H1 (cell line): ENCODE results near the gene OSBP2. TPM values are rescaled to one million over a fixed set of nuclear protein-coding genes. Genes with fewer than 3 reads are reported as not detected.
"Not testable (repeated sequence)": the region's sequence is repeated elsewhere in the genome, so short reads cannot be mapped to it uniquely, and the experiment has no call there.

Experiments
- CTCF ChIA-PET: fragments of 300-600 bp; sonication (Branson Sonifier 250); formaldehyde crosslinking; loops from one replicate; lab custom pipeline; 2021; ENCODE audit not compliant: partially characterized antibody; lab: Charles Lee
- POLR2A ChIA-PET: fragments of 300-600 bp; sonication (Branson Sonifier 250); formaldehyde crosslinking; loops from one replicate; lab custom pipeline; 2021; ENCODE audit warnings: inconsistent platforms; ENCODE audit not compliant: partially characterized antibody; lab: Charles Lee
- DNase-seq, 2 experiments: peaks; one replicate each; pipeline versions ENCODE4 v3.0.0 to v3.0.0-alpha.2; 2010 to 2022; ENCODE audit warnings: low spot score in 2 of 2, low read depth in 1 of 2, mixed read lengths in 1 of 2
- FAIRE-seq: peaks from 2 replicates; lab custom pipeline; 2011; peaks lifted over from hg19 to GRCh38; lab: Jason Lieb, UNC
- H2AFZ ChIP-seq: 2 replicates; pipeline ENCODE4 v1.8.1; 2012; ENCODE audit warnings: low read length, inconsistent platforms
- H2AK5ac ChIP-seq: 2 replicates; pipeline ENCODE4 v1.6.1; 2013; ENCODE audit warnings: low read depth, low read length
- H2BK120ac ChIP-seq: replicated peaks from 2 replicates; pipeline ENCODE3; 2013; ENCODE audit warnings: low read depth, low read length, inconsistent platforms
- H2BK12ac ChIP-seq: 2 replicates; pipeline ENCODE4 v1.6.1; 2013; ENCODE audit warnings: low read depth, low read length
- H2BK15ac ChIP-seq: 2 replicates; pipeline ENCODE4 v1.6.1; 2013; ENCODE audit warnings: low read length
- H2BK20ac ChIP-seq: 2 replicates; pipeline ENCODE4 v1.6.1; 2013; ENCODE audit warnings: low read length
- H2BK5ac ChIP-seq: 2 replicates; pipeline ENCODE4 v1.6.1; 2013; ENCODE audit warnings: low read depth, low read length
- H3K14ac ChIP-seq: 2 replicates; pipeline ENCODE4 v1.6.1; 2013; ENCODE audit warnings: inconsistent platforms; ENCODE audit not compliant: insufficient read length
- H3K18ac ChIP-seq: 2 replicates; pipeline ENCODE4 v1.6.1; 2013; ENCODE audit warnings: low read length; ENCODE audit errors: extremely low read depth
- H3K23ac ChIP-seq: 2 replicates; pipeline ENCODE4 v1.6.1; 2013; ENCODE audit warnings: inconsistent platforms; ENCODE audit not compliant: insufficient read length
- H3K23me2 ChIP-seq: 2 replicates; pipeline ENCODE4 v1.6.1; 2013; ENCODE audit warnings: low read depth, low read length
- H3K27ac ChIP-seq: 2 replicates; pipeline ENCODE4 v1.6.1; 2011; ENCODE audit warnings: low read depth, low read length, inconsistent platforms
- H3K27me3 ChIP-seq, 4 experiments: replicated peaks in 1 of 4; 1 replicate in 1 of 4; 2 replicates in 3 of 4; pipeline versions ENCODE4 v1.6.1 to v1.8.1; 2011 to 2013; ENCODE audit warnings: low read length in 3 of 4, mild to moderate bottlenecking in 3 of 4, inconsistent platforms in 2 of 4, mixed read lengths in 2 of 4, moderate library complexity in 1 of 4; ENCODE audit not compliant: control insufficient read depth in 3 of 4, insufficient read depth in 3 of 4; ENCODE audit errors: extremely low read depth in 1 of 4
- H3K36me3 ChIP-seq, 4 experiments: 2 replicates each; pipeline versions ENCODE4 v1.6.1 to v1.8.1; 2011 to 2013; ENCODE audit warnings: mild to moderate bottlenecking in 4 of 4, low read length in 3 of 4, moderate library complexity in 2 of 4, control low read depth in 1 of 4, inconsistent platforms in 1 of 4; ENCODE audit not compliant: insufficient read depth in 4 of 4, control insufficient read depth in 2 of 4
- H3K4ac ChIP-seq: replicated peaks from 2 replicates; pipeline ENCODE3; 2013; ENCODE audit warnings: low read length, low read depth, mixed read lengths, inconsistent platforms; ENCODE audit not compliant: insufficient read length
- H3K4me1 ChIP-seq, 4 experiments: replicated peaks in 1 of 4; 1 replicate in 1 of 4; 2 replicates in 3 of 4; pipeline versions ENCODE4 v1.6.1 to v1.8.1; 2011 to 2013; ENCODE audit warnings: low read length in 3 of 4, inconsistent platforms in 2 of 4, mixed read lengths in 1 of 4; ENCODE audit not compliant: insufficient read depth in 4 of 4, control insufficient read depth in 3 of 4
- H3K4me2 ChIP-seq, 2 experiments: 2 replicates each; pipeline versions ENCODE4 v1.6.1 to v1.8.1; 2011 to 2013; ENCODE audit warnings: low read depth in 2 of 2, low read length in 2 of 2, control low read depth in 1 of 2, inconsistent platforms in 1 of 2, mild to moderate bottlenecking in 1 of 2; ENCODE audit not compliant: insufficient read depth in 1 of 2
- H3K4me3 ChIP-seq, 4 experiments: fragments of 200-600, 300-600 bp in 1 of 4; sonication (generic), shearing (Covaris generic), sonication (Bioruptor Twin) in 1 of 4; 2 replicates each; pipeline versions ENCODE4 v1.5.1 to v1.8.1; 2011 to 2016; ENCODE audit warnings: low read length in 4 of 4, low read depth in 3 of 4, control low read depth in 2 of 4, inconsistent platforms in 2 of 4, mild to moderate bottlenecking in 2 of 4, mixed read lengths in 1 of 4, moderate library complexity in 1 of 4; ENCODE audit not compliant: insufficient read depth in 2 of 4; ENCODE audit errors: extremely low read depth in 1 of 4
- H3K56ac ChIP-seq: replicated peaks from 2 replicates; pipeline ENCODE3; 2013; ENCODE audit warnings: low read depth, mild to moderate bottlenecking, mixed read lengths, low read length, inconsistent platforms; ENCODE audit not compliant: insufficient read length
- H3K79me1 ChIP-seq: 2 replicates; pipeline ENCODE4 v1.6.1; 2013; ENCODE audit warnings: low read depth, low read length, control low read depth
- H3K79me2 ChIP-seq, 2 experiments: 2 replicates each; pipeline versions ENCODE4 v1.6.1 to v1.8.1; 2012 to 2013; ENCODE audit warnings: low read length in 2 of 2, mild to moderate bottlenecking in 2 of 2, inconsistent platforms in 1 of 2; ENCODE audit not compliant: insufficient read depth in 2 of 2, control insufficient read depth in 1 of 2
- H3K9ac ChIP-seq, 4 experiments: replicated peaks in 1 of 4; 1 replicate in 1 of 4; 2 replicates in 3 of 4; pipeline versions ENCODE4 v1.6.1 to v1.8.1; 2011 to 2013; ENCODE audit warnings: low read depth in 3 of 4, low read length in 3 of 4, control low read depth in 2 of 4, mild to moderate bottlenecking in 2 of 4, moderate library complexity in 2 of 4, inconsistent platforms in 1 of 4; ENCODE audit errors: extremely low read depth in 1 of 4
- H3K9me3 ChIP-seq, 2 experiments: 2 replicates each; pipeline versions ENCODE4 v1.6.1 to v1.8.1; 2012 to 2013; ENCODE audit warnings: mild to moderate bottlenecking in 2 of 2, moderate library complexity in 2 of 2, control low read depth in 1 of 2, inconsistent platforms in 1 of 2, low read depth in 1 of 2, low read length in 1 of 2, mixed read lengths in 1 of 2; ENCODE audit not compliant: insufficient read depth in 2 of 2
- H4K20me1 ChIP-seq, 2 experiments: replicated peaks in 1 of 2; 2 replicates each; pipeline versions ENCODE3 to v1.8.1; 2011 to 2013; ENCODE audit warnings: inconsistent platforms in 2 of 2, low read length in 2 of 2, mild to moderate bottlenecking in 1 of 2; ENCODE audit not compliant: insufficient read depth in 2 of 2, control insufficient read depth in 1 of 2
- H4K5ac ChIP-seq: 2 replicates; pipeline ENCODE4 v1.6.1; 2013; ENCODE audit warnings: low read length, low read depth, mixed read lengths, inconsistent platforms; ENCODE audit not compliant: insufficient read length
- H4K8ac ChIP-seq: 2 replicates; pipeline ENCODE4 v1.8.0; 2013; ENCODE audit warnings: mild to moderate bottlenecking, moderate library complexity, low read length, inconsistent platforms; ENCODE audit not compliant: insufficient read depth; ENCODE audit errors: extremely low read depth
- H4K91ac ChIP-seq: replicated peaks from 2 replicates; pipeline ENCODE3; 2013; ENCODE audit warnings: low read length, mixed read lengths, inconsistent platforms; ENCODE audit not compliant: insufficient read length
- WGBS, 2 experiments: shearing (Covaris generic) in 1 of 2; methylation state at CpG; one replicate each; pipeline versions ENCODE4 v1.1.6 to v1.1.7; 2013 to 2015; ENCODE audit warnings: low lambda C conversion rate in 2 of 2, mixed read lengths in 2 of 2, inconsistent platforms in 1 of 2, low coverage in 1 of 2, missing lambda C conversion rate in 1 of 2; ENCODE audit not compliant: insufficient replicate concordance in 2 of 2, insufficient coverage in 1 of 2, insufficient read length in 1 of 2; ENCODE audit errors: extremely low coverage in 1 of 2, missing lambda C conversion rate in 1 of 2; 5-methylcytosine and 5-hydroxymethylcytosine counted together
- polyA plus RNA-seq, 7 experiments: library from polyadenylated mRNA; depleted of rRNA in 3 of 7; stranded (reverse) in 5 of 7; unstranded in 2 of 7; fragments of >200 nt in 5 of 7; fragments of 200-250 nt in 2 of 7; gene quantifications; 1 replicate in 5 of 7; 2 replicates in 1 of 7; 4 replicates in 1 of 7; pipeline versions ENCODE4 v1.2.1 to v1.2.3, GENCODE V29; 2011 to 2013; ENCODE audit warnings: missing spikeins in 2 of 7, mixed read lengths in 2 of 7
- total RNA-seq: library from RNA; stranded (reverse); fragmentation: NEBNext Ultra II Directional; extraction: Animal tissue kit (Norgen Biotek cat#: 25700); gene quantifications from 2 replicates; pipeline ENCODE4 v1.2.1, GENCODE V29; 2021

Gene OSBP2
- total and polyA plus RNA-seq, 2 of the 8 experiments (the other 6 are each of a cell fraction or from before 2014, with no cell fraction given), result 3.4 to 3.7 TPM

- CTCF ChIA-PET, H2AFZ ChIP-seq, H2BK12ac ChIP-seq: not testable (repeated sequence)
These were observed 18.1 kb upstream of the OSBP2 start for GRCh38 chr22:30676565-30676964.

More at GRCh38 chr22:30676565-30676964, 18.1 kb upstream of the OSBP2 start:
- H2AK5ac ChIP-seq, H4K8ac ChIP-seq, H2BK15ac ChIP-seq, H3K4me3 ChIP-seq, POLR2A ChIA-PET, H4K5ac ChIP-seq, H3K14ac ChIP-seq, H3K9ac ChIP-seq, H3K18ac ChIP-seq, H2BK120ac ChIP-seq, H3K4me1 ChIP-seq, H3K23ac ChIP-seq, H2BK20ac ChIP-seq, H3K4ac ChIP-seq, H3K27me3 ChIP-seq, H4K20me1 ChIP-seq, H3K9me3 ChIP-seq, H3K36me3 ChIP-seq, H3K79me1 ChIP-seq, H3K79me2 ChIP-seq, H3K27ac ChIP-seq, H3K4me2 ChIP-seq, FAIRE-seq, H3K23me2 ChIP-seq, DNase-seq, H2BK5ac ChIP-seq, H4K91ac ChIP-seq, H3K56ac ChIP-seq: not testable (repeated sequence)
- 91% methylated on average over 3 of the region's 3 CpGs; no CpG with 5 or more reads in 1 of the 2 experiments for WGBS, 2 experiments
